Liver (tissue), 9 donors: ENCODE measurements around the gene RPS5. TPM values are rescaled to one million over a fixed set of nuclear protein-coding genes. Genes with fewer than 3 reads are reported as not detected.
A peak's percentile ranks its signal among the peaks of the same experiment; 100 is the strongest.

Source experiments
- DNase-seq: peaks from one replicate; pipeline ENCODE4 v3.0.0-alpha.2; 2017; ENCODE audit warnings: low spot score
- H3K27ac ChIP-seq, 2 donors: one replicate each; pipeline ENCODE4 v1.7.0; 2013; ENCODE audit warnings: inconsistent platforms in 2 of 2, low read length in 2 of 2, control low read depth in 1 of 2, low read depth in 1 of 2, mild to moderate bottlenecking in 1 of 2
- H3K27me3 ChIP-seq, 4 donors: one replicate each; pipeline versions ENCODE4 v1.6.1 to v1.7.0; 2013; ENCODE audit warnings: low read length in 3 of 4, inconsistent platforms in 1 of 4, mild to moderate bottlenecking in 1 of 4, moderate library complexity in 1 of 4; ENCODE audit not compliant: control insufficient read depth in 4 of 4, insufficient read depth in 4 of 4
- H3K36me3 ChIP-seq, 4 donors: one replicate each; pipeline versions ENCODE4 v1.6.1 to v1.7.0; 2013; ENCODE audit warnings: low read length in 3 of 4, mild to moderate bottlenecking in 3 of 4, low read depth in 1 of 4, moderate library complexity in 1 of 4; ENCODE audit not compliant: control insufficient read depth in 4 of 4, insufficient read depth in 3 of 4
- H3K4me1 ChIP-seq, 4 donors: one replicate each; pipeline versions ENCODE4 v1.6.1 to v1.7.0; 2013; ENCODE audit warnings: low read length in 3 of 4, mild to moderate bottlenecking in 3 of 4, moderate library complexity in 1 of 4; ENCODE audit not compliant: control insufficient read depth in 4 of 4, insufficient read depth in 4 of 4
- H3K4me3 ChIP-seq, 3 donors: one replicate each; pipeline versions ENCODE4 v1.6.1 to v1.7.0; 2013; ENCODE audit warnings: low read length in 3 of 3, control low read depth in 1 of 3, low read depth in 1 of 3, mild to moderate bottlenecking in 1 of 3
- H3K9ac ChIP-seq, 2 donors: one replicate each; pipeline ENCODE4 v1.7.0; 2013; ENCODE audit warnings: low read length in 2 of 2, mild to moderate bottlenecking in 2 of 2, moderate library complexity in 2 of 2, control low read depth in 1 of 2, low read depth in 1 of 2
- H3K9me3 ChIP-seq, 4 donors: one replicate each; pipeline versions ENCODE4 v1.6.1 to v1.7.0; 2013; ENCODE audit warnings: low read length in 3 of 4; ENCODE audit not compliant: control insufficient read depth in 4 of 4
- ATF3 ChIP-seq: IDR thresholded peaks from 2 replicates; pipeline ENCODE4 v1.6.1; 2016; ENCODE audit warnings: antibody characterized with exemption
- CTCF ChIP-seq: fragments of 150-350 bp; IDR thresholded peaks from 2 replicates; pipeline ENCODE4 v1.5.1; 2017; ENCODE audit warnings: improper control_type of control experiment, low read depth, low read length; ENCODE audit not compliant: missing input control
- EGR1 ChIP-seq, 2 donors: IDR thresholded peaks; 2 replicates each; pipeline ENCODE4 v1.6.1; 2016 to 2018; ENCODE audit warnings: antibody characterized with exemption in 2 of 2, low read depth in 2 of 2
- FOXA1 ChIP-seq: IDR thresholded peaks from 2 replicates; pipeline ENCODE4 v1.6.1; 2016; ENCODE audit warnings: antibody characterized with exemption
- FOXA2 ChIP-seq: IDR thresholded peaks from 2 replicates; pipeline ENCODE4 v1.6.1; 2016; ENCODE audit warnings: antibody characterized with exemption
- GABPA ChIP-seq, 2 donors: IDR thresholded peaks in 1 of 2; conservative IDR thresholded peaks in 1 of 2; 2 replicates each; pipeline ENCODE4 v1.6.1; 2016; ENCODE audit warnings: antibody characterized with exemption in 2 of 2, mild to moderate bottlenecking in 1 of 2, moderate library complexity in 1 of 2
- HNF4A ChIP-seq, 2 donors: conservative IDR thresholded peaks; 2 replicates each; pipeline ENCODE4 v1.6.1; 2016; ENCODE audit warnings: antibody characterized with exemption in 2 of 2, mild to moderate bottlenecking in 2 of 2
- HNF4G ChIP-seq: IDR thresholded peaks from 2 replicates; pipeline ENCODE4 v1.6.1; 2016; ENCODE audit warnings: antibody characterized with exemption
- JUND ChIP-seq, 2 donors: IDR thresholded peaks; 2 replicates each; pipeline ENCODE4 v1.6.1; 2016; ENCODE audit warnings: antibody characterized with exemption in 2 of 2
- MAX ChIP-seq: IDR thresholded peaks from 2 replicates; pipeline ENCODE4 v1.6.1; 2016; ENCODE audit warnings: antibody characterized with exemption
- NR2F2 ChIP-seq: IDR thresholded peaks from 2 replicates; pipeline ENCODE4 v1.6.1; 2016; ENCODE audit warnings: antibody characterized with exemption
- RAD21 ChIP-seq, 2 donors: IDR thresholded peaks; 2 replicates each; pipeline ENCODE4 v1.6.1; 2016; ENCODE audit warnings: antibody characterized with exemption in 2 of 2, mild to moderate bottlenecking in 2 of 2
- REST ChIP-seq: IDR thresholded peaks from 2 replicates; pipeline ENCODE4 v1.6.1; 2016; ENCODE audit warnings: antibody characterized with exemption, mild to moderate bottlenecking
- RXRA ChIP-seq, 2 donors: IDR thresholded peaks; 2 replicates each; pipeline ENCODE4 v1.6.1; 2017 to 2018; ENCODE audit warnings: antibody characterized with exemption in 2 of 2, mild to moderate bottlenecking in 1 of 2
- SP1 ChIP-seq: IDR thresholded peaks from 2 replicates; pipeline ENCODE4 v1.6.1; 2018; ENCODE audit warnings: antibody characterized with exemption, mild to moderate bottlenecking
- TAF1 ChIP-seq: conservative IDR thresholded peaks from 2 replicates; pipeline ENCODE4 v1.6.1; 2016; ENCODE audit warnings: antibody characterized with exemption, mild to moderate bottlenecking
- YY1 ChIP-seq: IDR thresholded peaks from 2 replicates; pipeline ENCODE4 v1.6.1; 2016; ENCODE audit warnings: antibody characterized with exemption, mild to moderate bottlenecking
- ZBTB33 ChIP-seq: IDR thresholded peaks from 2 replicates; pipeline ENCODE4 v1.6.1; 2016; ENCODE audit warnings: antibody characterized with exemption
- WGBS: extraction: QIAGEN DNeasy Blood & Tissue Kit; methylation state at CpG from one replicate; pipeline ENCODE4 v1.1.7; 2013; 5-methylcytosine and 5-hydroxymethylcytosine counted together
- polyA plus RNA-seq, 2 donors: library from polyadenylated mRNA; stranded (reverse) in 1 of 2; unstranded in 1 of 2; fragments of 200-250 nt in 1 of 2; fragments of >200 nt in 1 of 2; fragmentation: Nextera tagmentation in 1 of 2; extraction: Ambion mirVana in 1 of 2; gene quantifications; one replicate each; pipeline versions ENCODE4 v1.2.1 to v1.2.3, GENCODE V29; 2013 to 2015
- total RNA-seq, 2 donors: library from RNA; depleted of rRNA; stranded (reverse); fragments of >200 nt; gene quantifications; one replicate each; pipeline ENCODE4 v1.2.3, GENCODE V29; 2014
- donor health status: healthy.
- donor health status: healthy.
- donor health status: healthy.
- donor health status: healthy.
- donor health status: healthy.

RPS5 gene
- total and polyA plus RNA-seq, 4 donors, result 229 to 1,403 (median 628) TPM

- TF ChIP-seq ZBTB33, result no peak
- TF ChIP-seq TAF1, result no peak
- no peak for TF ChIP-seq RXRA (IDR thresholded peaks at IDR 0.05)
- TF ChIP-seq CTCF, result no peak
- no peak for TF ChIP-seq HNF4G
These were observed 47.1 kb downstream of the RPS5 start (continued) for GRCh38 chr19:58434217-58434616.

- no peak for TF ChIP-seq ATF3
- TF ChIP-seq ZBTB33, result peak; percentile 44
- TF ChIP-seq REST, result no peak
- no peak for TF ChIP-seq RXRA (IDR thresholded peaks at IDR 0.05)
- TF ChIP-seq YY1, result peak; percentile 98
- TF ChIP-seq CTCF, result no peak
- peak; percentile 69 for TF ChIP-seq MAX
- peak; percentile 68 for TF ChIP-seq SP1
- TF ChIP-seq HNF4G, result no peak
- no peak for TF ChIP-seq NR2F2
- TF ChIP-seq RAD21 (IDR thresholded peaks at IDR 0.05), result no peak
- TF ChIP-seq GABPA (IDR thresholded peaks at IDR 0.05 in 1 of 2, conservative IDR thresholded peaks at IDR 0.05 in 1 of 2), result peak; percentile 80 to 96
- no peak for TF ChIP-seq TAF1
- TF ChIP-seq FOXA2, result no peak
- TF ChIP-seq FOXA1, result no peak
- TF ChIP-seq HNF4A (conservative IDR thresholded peaks at IDR 0.05), result no peak
- no peak for TF ChIP-seq JUND (IDR thresholded peaks at IDR 0.05)
- no peak for TF ChIP-seq EGR1 (IDR thresholded peaks at IDR 0.05; ENCODE audit: low read depth in 2 of 2)
- peak; percentile 88 for DNase-seq
- H3K36me3 ChIP-seq, result peaks cover 6 to 21% (median 11%) of the 10 kb centered on the region in 4 donors
- peak within 1 kb of the TSS; percentile 55 to 67 for H3K27ac ChIP-seq
- H3K4me3 ChIP-seq, result peak within 1 kb of the TSS; percentile 66 to 91 (median 81)
- peaks cover 2 to 8% (median 4%) of the 10 kb centered on the region in 4 donors for H3K4me1 ChIP-seq
- 8% methylated on average over 59 of the region's 59 CpGs for WGBS
- peaks cover 17 to 42% (median 28%) of the 10 kb centered on the region in 4 donors for H3K9me3 ChIP-seq
- H3K27me3 ChIP-seq, result no peaks in the 10 kb centered on the region
- peak within 1 kb of the TSS in 1 of 2 donors; percentile 6 for H3K9ac ChIP-seq
These were observed 52.8 kb downstream of the RPS5 start, which contains the start of gene ZNF132 for GRCh38 chr19:58439576-58440554. Gene ZNF132, minus strand, starts transcription at chr19:58440153. Its CDS starts 332 bp downstream, at chr19:58439821.
